B cell (primary cell): Measurements from ENCODE around the gene DAGLB. TPM values are rescaled to one million over a fixed set of nuclear protein-coding genes. Genes with fewer than 3 reads are reported as not detected.
"Not testable (repeated sequence)": the region's sequence is repeated elsewhere in the genome, so short reads cannot be mapped to it uniquely, and the experiment has no call there.

Experiments used
- ATAC-seq: fragments of 200-7000 bp; cut with Tn5 transposase; one replicate; pipeline ENCODE4 v1.10.0; 2021; ENCODE audit warnings: low read depth, mild to moderate bottlenecking, moderate number of reproducible peaks, moderate library complexity
- CTCF ChIA-PET: fragments of 350-600 bp; sonication (Branson Sonifier 250); formaldehyde crosslinking; loops from one replicate; lab custom pipeline; 2021; ENCODE audit warnings: antibody characterized with exemption, inconsistent platforms; lab: Charles Lee
- POLR2A ChIA-PET: fragments of 350-600 bp; sonication (Branson Sonifier 250); formaldehyde crosslinking; loops from one replicate; lab custom pipeline; 2021; ENCODE audit warnings: antibody characterized with exemption; lab: Charles Lee
- DNase-seq: peaks from one replicate; pipeline ENCODE4 v3.0.0; 2013
- H2AFZ ChIP-seq: 2 replicates; pipeline ENCODE4 v1.6.1; 2012; ENCODE audit warnings: mild to moderate bottlenecking, low read depth, low read length; ENCODE audit not compliant: insufficient read depth, poor library complexity, severe bottlenecking
- H3K27ac ChIP-seq, 2 donors: 1 replicate in 1 of 2; 2 replicates in 1 of 2; pipeline ENCODE4 v1.5.1; 2012 to 2013; ENCODE audit warnings: low read length in 2 of 2, mild to moderate bottlenecking in 2 of 2, moderate library complexity in 1 of 2
- H3K27me3 ChIP-seq, 4 experiments: fragments of 200-600 bp in 1 of 4; sonication (generic) in 1 of 4; replicated peaks in 1 of 4; 1 replicate in 2 of 4; 2 replicates in 2 of 4; pipeline versions ENCODE4 v1.6.1 to v1.7.0; 2013 to 2016; ENCODE audit warnings: low read length in 3 of 4, mild to moderate bottlenecking in 2 of 4, mixed read lengths in 1 of 4, moderate library complexity in 1 of 4; ENCODE audit not compliant: insufficient read depth in 4 of 4, control insufficient read depth in 3 of 4; ENCODE audit errors: control extremely low read depth in 1 of 4
- H3K36me3 ChIP-seq, 2 experiments: replicated peaks in 1 of 2; 1 replicate in 1 of 2; 2 replicates in 1 of 2; pipeline versions ENCODE4 v1.6.1 to v1.7.1; 2013; ENCODE audit warnings: low read length in 1 of 2; ENCODE audit not compliant: insufficient read depth in 2 of 2, control insufficient read depth in 1 of 2; ENCODE audit errors: control extremely low read depth in 1 of 2, extremely low read depth in 1 of 2
- H3K4me1 ChIP-seq, 2 donors: fragments of 200-600 bp in 1 of 2; sonication (generic) in 1 of 2; 1 replicate in 1 of 2; 2 replicates in 1 of 2; pipeline versions ENCODE4 v1.5.1 to v1.6.1; 2013 to 2017; ENCODE audit warnings: low read length in 2 of 2; ENCODE audit not compliant: control insufficient read depth in 2 of 2, insufficient read depth in 2 of 2
- H3K4me2 ChIP-seq: replicated peaks from 2 replicates; pipeline ENCODE3; 2012; ENCODE audit warnings: mild to moderate bottlenecking, low read depth, low read length; ENCODE audit not compliant: poor library complexity, severe bottlenecking
- H3K4me3 ChIP-seq, 5 experiments: fragments of 200-600 bp in 1 of 5; sonication (generic) in 1 of 5; 1 replicate in 3 of 5; 2 replicates in 2 of 5; pipeline versions ENCODE4 v1.5.1 to v1.7.0; 2011 to 2016; ENCODE audit warnings: low read length in 4 of 5, mild to moderate bottlenecking in 4 of 5, low read depth in 2 of 5, control low read depth in 1 of 5, moderate library complexity in 1 of 5; ENCODE audit not compliant: insufficient read depth in 1 of 5; ENCODE audit errors: control extremely low read depth in 1 of 5, extremely low read depth in 1 of 5
- H3K79me2 ChIP-seq: fragments of 200-600 bp; sonication (generic); one replicate; pipeline ENCODE4 v1.6.0; 2016; ENCODE audit warnings: low read length; ENCODE audit not compliant: control insufficient read depth, insufficient read depth
- H3K9ac ChIP-seq: fragments of 200-600 bp; sonication (generic); 2 replicates; pipeline ENCODE4 v1.6.1; 2017; ENCODE audit warnings: mild to moderate bottlenecking, low read length, moderate library complexity
- H3K9me3 ChIP-seq, 3 donors: one replicate each; pipeline versions ENCODE4 v1.6.1 to v1.7.1; 2013; ENCODE audit warnings: low read length in 2 of 3; ENCODE audit not compliant: control insufficient read depth in 2 of 3, insufficient read depth in 1 of 3; ENCODE audit errors: control extremely low read depth in 1 of 3
- H4K20me1 ChIP-seq: 2 replicates; pipeline ENCODE4 v1.6.0; 2012; ENCODE audit warnings: mild to moderate bottlenecking, low read length; ENCODE audit not compliant: insufficient read depth, control insufficient read depth, poor library complexity, severe bottlenecking
- H3K27ac Mint-ChIP-seq: one replicate; pipeline ENCODE4 v1.8.0; 2021; ENCODE audit warnings: mixed read lengths
- H3K27me3 Mint-ChIP-seq: one replicate; pipeline ENCODE4 v1.8.0; 2021; ENCODE audit warnings: mixed read lengths
- H3K4me1 Mint-ChIP-seq: one replicate; pipeline ENCODE4 v1.8.0; 2021; ENCODE audit warnings: mixed read lengths
- H3K4me3 Mint-ChIP-seq: one replicate; pipeline ENCODE4 v1.8.0; 2021; ENCODE audit warnings: mixed read lengths
- H3K9me3 Mint-ChIP-seq: one replicate; pipeline ENCODE4 v1.8.0; 2022; ENCODE audit warnings: mixed read lengths; ENCODE audit not compliant: insufficient read depth
- EZH2 ChIP-seq: IDR thresholded peaks from 2 replicates; pipeline ENCODE4 v1.6.1; 2012; ENCODE audit warnings: borderline replicate concordance, low read depth, mild to moderate bottlenecking, moderate library complexity, low read length; ENCODE audit not compliant: insufficient read depth, poor library complexity, severe bottlenecking
- whole genome bisulfite sequencing: methylation state at CpG from one replicate; pipeline ENCODE4 v1.1.5; 2013; ENCODE audit warnings: missing lambda C conversion rate; ENCODE audit not compliant: insufficient coverage; 5-methylcytosine and 5-hydroxymethylcytosine counted together
- intact Hi-C: fragments of 100-400 bp; cut with micrococcal nuclease; formaldehyde crosslinking; loops from one replicate; pipeline ENCODE4 v1.10.0; 2022
- polyA plus RNA-seq: library from polyadenylated mRNA; depleted of rRNA; stranded (reverse); fragments of >200 nt; gene quantifications from 2 replicates; pipeline ENCODE4 v1.2.3, GENCODE V29; 2012
- total RNA-seq, 2 donors: library from RNA; stranded (reverse); fragments of 120-200 nt in 1 of 2; gene quantifications; 1 replicate in 1 of 2; 2 replicates in 1 of 2; pipeline versions ENCODE4 v1.2.3 to v1.2.4, GENCODE V29; 2013 to 2022
- TF ChIP-seq, protein P1 (sequence below): fragments of 200-600 bp; IDR thresholded peaks from one replicate; pipeline ENCODE4 v1.8.0; 2022; ENCODE audit warnings: antibody characterized with exemption, mild to moderate bottlenecking

The DAGLB gene
- total and polyA plus RNA-seq, 2 donors (not counting 1 experiment from before 2014, with no cell fraction given) = 25.2 to 29.6 TPM

GRCh38 chr7:6449884-6450283 is 2.1 kb upstream of the DAGLB start:
- H3K36me3 ChIP-seq, H3K4me2 ChIP-seq, POLR2A ChIA-PET, H3K9ac ChIP-seq, ATAC-seq, intact Hi-C loops, DNase-seq, H3K27me3 Mint-ChIP-seq, H3K9me3 Mint-ChIP-seq, H2AFZ ChIP-seq, CTCF ChIA-PET, H3K27me3 ChIP-seq, H3K27ac ChIP-seq, H3K27ac Mint-ChIP-seq, H3K9me3 ChIP-seq, H4K20me1 ChIP-seq, H3K4me3 ChIP-seq: not testable (repeated sequence)
- Histone ChIP-seq H3K4me1 (peaks cover 6 to 17% of the 10 kb centered on the region in 2 donors), H3K79me2 (peaks cover 26% of the 10 kb centered on the region)
- WGBS = 97% methylated on average over 7 of the region's 11 CpGs
- Mint-ChIP-seq H3K4me3 (peak overlapping the region; percentile 45), H3K4me1 (peaks cover 24% of the 10 kb centered on the region)

- Mint-ChIP-seq H3K4me1 (peaks cover 26% of the 10 kb centered on the region), H3K9me3 (no peaks in the 10 kb centered on the region), H3K27me3 (no peaks in the 10 kb centered on the region), H3K4me3 (peak overlapping the region; percentile 74), H3K27ac (peak overlapping the region; percentile 63)
- Histone ChIP-seq H3K27ac (no peak overlapping the region), H3K9me3 (no peaks in the 10 kb centered on the region), H3K9ac (no peak overlapping the region), H3K4me3 (no peak overlapping the region), H2AFZ (no peak overlapping the region), H3K4me2 (no peak overlapping the region), H3K36me3 (peaks cover 0 to 9% of the 10 kb centered on the region in 2 experiments), H3K79me2 (peaks cover 34% of the 10 kb centered on the region), H3K4me1 (peaks cover 6 to 17% of the 10 kb centered on the region in 2 donors), H4K20me1 (no peaks in the 10 kb centered on the region), H3K27me3 (no peaks in the 10 kb centered on the region)
- CTCF ChIA-PET = interaction anchor here (1.6 kb wide), 1 partner anchor 141 kb away, joined by 4 read pairs; the partner anchor contains the start of gene INTS15
- ATAC-seq (no peak), DNase-seq (no peak)
- WGBS = 90% methylated on average over 15 of the region's 16 CpGs
- intact Hi-C loops = no loop called here
- TF ChIP-seq, protein P1, sequence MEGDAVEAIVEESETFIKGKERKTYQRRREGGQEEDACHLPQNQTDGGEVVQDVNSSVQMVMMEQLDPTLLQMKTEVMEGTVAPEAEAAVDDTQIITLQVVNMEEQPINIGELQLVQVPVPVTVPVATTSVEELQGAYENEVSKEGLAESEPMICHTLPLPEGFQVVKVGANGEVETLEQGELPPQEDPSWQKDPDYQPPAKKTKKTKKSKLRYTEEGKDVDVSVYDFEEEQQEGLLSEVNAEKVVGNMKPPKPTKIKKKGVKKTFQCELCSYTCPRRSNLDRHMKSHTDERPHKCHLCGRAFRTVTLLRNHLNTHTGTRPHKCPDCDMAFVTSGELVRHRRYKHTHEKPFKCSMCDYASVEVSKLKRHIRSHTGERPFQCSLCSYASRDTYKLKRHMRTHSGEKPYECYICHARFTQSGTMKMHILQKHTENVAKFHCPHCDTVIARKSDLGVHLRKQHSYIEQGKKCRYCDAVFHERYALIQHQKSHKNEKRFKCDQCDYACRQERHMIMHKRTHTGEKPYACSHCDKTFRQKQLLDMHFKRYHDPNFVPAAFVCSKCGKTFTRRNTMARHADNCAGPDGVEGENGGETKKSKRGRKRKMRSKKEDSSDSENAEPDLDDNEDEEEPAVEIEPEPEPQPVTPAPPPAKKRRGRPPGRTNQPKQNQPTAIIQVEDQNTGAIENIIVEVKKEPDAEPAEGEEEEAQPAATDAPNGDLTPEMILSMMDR = no peak
- TF ChIP-seq EZH2 = no peak
- POLR2A ChIA-PET = no interaction called here
These were observed 1.3 kb upstream of the DAGLB start for GRCh38 chr7:6448943-6449543.
